ENCODE data around the gene RYR3.

GRCh38 chr15:33680336-33680735, 369.6 kb downstream of the RYR3 start:
- TF ChIP-seq, protein P1, sequence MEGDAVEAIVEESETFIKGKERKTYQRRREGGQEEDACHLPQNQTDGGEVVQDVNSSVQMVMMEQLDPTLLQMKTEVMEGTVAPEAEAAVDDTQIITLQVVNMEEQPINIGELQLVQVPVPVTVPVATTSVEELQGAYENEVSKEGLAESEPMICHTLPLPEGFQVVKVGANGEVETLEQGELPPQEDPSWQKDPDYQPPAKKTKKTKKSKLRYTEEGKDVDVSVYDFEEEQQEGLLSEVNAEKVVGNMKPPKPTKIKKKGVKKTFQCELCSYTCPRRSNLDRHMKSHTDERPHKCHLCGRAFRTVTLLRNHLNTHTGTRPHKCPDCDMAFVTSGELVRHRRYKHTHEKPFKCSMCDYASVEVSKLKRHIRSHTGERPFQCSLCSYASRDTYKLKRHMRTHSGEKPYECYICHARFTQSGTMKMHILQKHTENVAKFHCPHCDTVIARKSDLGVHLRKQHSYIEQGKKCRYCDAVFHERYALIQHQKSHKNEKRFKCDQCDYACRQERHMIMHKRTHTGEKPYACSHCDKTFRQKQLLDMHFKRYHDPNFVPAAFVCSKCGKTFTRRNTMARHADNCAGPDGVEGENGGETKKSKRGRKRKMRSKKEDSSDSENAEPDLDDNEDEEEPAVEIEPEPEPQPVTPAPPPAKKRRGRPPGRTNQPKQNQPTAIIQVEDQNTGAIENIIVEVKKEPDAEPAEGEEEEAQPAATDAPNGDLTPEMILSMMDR (IDR thresholded peaks at IDR 0.05; ENCODE audit: low read depth, low read length, poor library complexity, severe bottlenecking) = no peak
- TF ChIP-seq EZH2phosphoT487 (IDR thresholded peaks at IDR 0.05; ENCODE audit: borderline replicate concordance, low read length) = no peak

All from DOHH2 (cell line).